ENCODE results near the gene KCTD4.

DNA sequence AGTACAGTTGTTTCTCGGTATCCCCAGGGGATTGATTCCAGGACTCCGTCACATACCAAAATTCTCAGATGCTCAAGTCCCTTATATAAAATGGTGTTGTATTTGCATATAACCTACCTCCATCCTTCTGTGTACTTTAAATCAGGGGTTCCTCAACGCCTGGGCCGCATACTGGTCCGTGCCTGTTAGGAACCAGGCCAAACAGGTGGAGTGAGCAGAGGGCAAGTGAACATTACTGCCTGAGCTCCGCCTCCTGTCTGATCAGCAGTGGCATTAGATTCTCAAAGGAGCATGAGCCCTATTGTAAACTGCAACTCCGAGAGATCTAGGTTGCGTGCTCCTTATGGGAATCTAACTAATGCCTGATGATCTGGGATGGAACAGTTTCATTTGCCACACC lies 42.2 kb upstream of the KCTD4 start:
- TF ChIP-seq, protein P1, sequence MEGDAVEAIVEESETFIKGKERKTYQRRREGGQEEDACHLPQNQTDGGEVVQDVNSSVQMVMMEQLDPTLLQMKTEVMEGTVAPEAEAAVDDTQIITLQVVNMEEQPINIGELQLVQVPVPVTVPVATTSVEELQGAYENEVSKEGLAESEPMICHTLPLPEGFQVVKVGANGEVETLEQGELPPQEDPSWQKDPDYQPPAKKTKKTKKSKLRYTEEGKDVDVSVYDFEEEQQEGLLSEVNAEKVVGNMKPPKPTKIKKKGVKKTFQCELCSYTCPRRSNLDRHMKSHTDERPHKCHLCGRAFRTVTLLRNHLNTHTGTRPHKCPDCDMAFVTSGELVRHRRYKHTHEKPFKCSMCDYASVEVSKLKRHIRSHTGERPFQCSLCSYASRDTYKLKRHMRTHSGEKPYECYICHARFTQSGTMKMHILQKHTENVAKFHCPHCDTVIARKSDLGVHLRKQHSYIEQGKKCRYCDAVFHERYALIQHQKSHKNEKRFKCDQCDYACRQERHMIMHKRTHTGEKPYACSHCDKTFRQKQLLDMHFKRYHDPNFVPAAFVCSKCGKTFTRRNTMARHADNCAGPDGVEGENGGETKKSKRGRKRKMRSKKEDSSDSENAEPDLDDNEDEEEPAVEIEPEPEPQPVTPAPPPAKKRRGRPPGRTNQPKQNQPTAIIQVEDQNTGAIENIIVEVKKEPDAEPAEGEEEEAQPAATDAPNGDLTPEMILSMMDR (IDR thresholded peaks at IDR 0.05; ENCODE audit: poor library complexity): no peak
- TF ChIP-seq EZH2 (IDR thresholded peaks at IDR 0.05; ENCODE audit: borderline replicate concordance) (no peak), EZH2phosphoT487 (IDR thresholded peaks at IDR 0.05; ENCODE audit: low read depth, severe bottlenecking, unreplicated experiment) (no peak)

All from hepatocyte (in vitro differentiated cells).